Measurements from ENCODE around the gene PLD5.
"Not testable (repeated sequence)": the region's sequence is repeated elsewhere in the genome, so short reads cannot be mapped to it uniquely, and the experiment has no call there.

PLD5 gene

DNA sequence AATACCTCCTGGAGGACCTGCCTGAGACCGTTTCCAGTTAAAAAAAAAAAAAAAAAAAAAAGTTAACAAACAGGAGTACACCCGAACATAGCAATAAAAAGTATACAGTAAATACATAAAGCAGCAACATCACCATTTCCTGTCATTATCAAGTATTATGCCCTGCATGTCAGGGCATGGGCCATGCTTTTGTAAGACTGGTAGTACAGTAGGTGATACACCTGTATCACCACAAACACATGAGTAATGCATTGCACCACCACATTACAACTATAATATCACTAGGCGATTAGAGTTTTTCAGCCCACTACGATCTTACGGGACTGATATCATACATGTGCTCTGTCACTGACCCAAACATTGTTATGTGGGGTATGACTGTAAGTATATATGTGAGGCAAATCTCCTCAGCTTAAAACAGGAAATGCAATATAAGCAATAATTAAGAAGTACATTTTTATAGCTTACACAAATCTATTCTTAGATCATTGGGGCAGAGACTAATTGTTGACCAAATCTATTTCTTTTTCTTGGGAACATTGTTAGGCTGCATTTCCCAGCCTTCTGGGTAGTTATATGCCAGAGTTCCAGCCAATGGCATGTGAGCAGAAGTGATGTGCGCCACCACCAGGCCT, 98.1 kb downstream of the PLD5 start:
- DNase-seq (ENCODE audit: low spot score): no peak

DNA sequence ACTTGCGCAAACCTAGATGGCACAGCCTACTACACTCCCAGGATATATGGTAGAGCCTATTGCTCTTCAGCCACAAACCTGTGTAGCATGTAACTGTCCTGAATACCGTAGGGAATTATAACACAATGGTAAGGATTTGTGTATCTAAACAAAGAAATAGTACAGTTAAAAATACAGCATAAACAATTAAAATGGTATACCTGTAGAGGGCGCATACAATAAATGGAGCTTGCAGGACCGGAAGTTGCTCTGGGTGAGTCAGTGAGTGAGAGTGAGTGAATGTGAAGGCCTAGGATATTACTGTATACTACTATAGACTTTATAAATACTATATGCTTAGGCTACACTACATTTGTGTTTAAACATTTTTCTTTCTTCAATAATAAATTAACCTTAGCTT, 99.3 kb downstream of the PLD5 start:
- no peak for DNase-seq (ENCODE audit: low spot score)

DNA sequence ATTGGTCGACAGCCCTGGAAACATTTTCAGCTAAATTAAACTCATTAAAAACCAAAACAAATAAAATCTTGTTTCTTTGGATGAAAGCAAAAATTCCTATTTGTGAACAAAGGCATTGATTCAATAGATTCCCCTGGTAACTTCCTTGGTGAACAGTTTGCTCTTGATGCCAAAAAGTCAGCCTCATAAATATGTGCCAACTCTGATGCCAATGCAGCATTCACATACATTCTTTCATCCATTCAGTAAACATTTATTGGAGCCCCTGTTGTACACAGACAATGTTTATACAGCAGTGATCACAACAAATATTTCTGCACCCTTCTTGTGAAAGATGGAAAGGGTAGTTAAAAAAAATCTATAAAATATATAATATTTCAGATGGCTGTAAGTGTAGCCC, 107.8 kb downstream of the PLD5 start:
- DNase-seq (ENCODE audit: low spot score): no peak

DNA sequence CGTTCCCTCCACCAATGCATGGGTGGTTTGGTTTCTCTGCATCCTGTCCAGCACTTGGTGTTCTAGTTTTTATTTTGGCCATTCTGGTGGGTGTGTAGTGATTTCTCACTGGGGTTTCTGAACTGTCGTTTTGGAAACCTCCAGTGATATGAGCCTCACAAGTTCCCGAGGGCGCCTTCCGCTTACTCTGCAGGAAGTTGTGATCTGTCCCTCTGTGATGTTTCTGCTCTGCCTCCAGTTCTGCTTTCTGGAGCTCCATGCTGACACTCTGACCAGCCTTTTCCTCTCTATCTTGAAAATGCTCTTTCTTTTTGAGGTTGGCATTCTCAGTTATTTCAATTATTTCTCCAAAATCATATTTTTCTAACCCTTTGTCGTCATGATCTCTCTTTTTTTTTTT, 111.6 kb downstream of the PLD5 start:
- DNase-seq (ENCODE audit: low spot score): no peak

DNA sequence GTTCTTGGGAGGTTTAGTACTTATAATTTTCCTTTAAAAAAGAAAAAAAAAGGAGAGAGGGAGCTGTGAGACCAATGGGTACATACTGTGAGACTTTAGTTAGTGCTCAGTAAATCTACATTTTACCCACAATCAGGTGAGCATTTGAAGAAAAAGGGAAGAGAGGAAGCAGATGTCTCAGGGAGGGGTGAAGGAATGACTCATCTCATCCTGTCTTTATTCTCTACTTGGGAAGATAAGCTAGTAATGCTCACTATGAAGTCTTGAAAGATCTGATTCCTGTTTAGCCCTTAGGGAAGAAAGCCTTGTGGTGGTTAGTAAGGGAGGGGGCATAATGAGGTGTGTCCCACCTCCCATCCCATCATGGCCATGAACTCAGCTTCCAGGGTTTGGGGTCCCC, 112.6 kb downstream of the PLD5 start:
- DNase-seq (ENCODE audit: low spot score): no peak

DNA sequence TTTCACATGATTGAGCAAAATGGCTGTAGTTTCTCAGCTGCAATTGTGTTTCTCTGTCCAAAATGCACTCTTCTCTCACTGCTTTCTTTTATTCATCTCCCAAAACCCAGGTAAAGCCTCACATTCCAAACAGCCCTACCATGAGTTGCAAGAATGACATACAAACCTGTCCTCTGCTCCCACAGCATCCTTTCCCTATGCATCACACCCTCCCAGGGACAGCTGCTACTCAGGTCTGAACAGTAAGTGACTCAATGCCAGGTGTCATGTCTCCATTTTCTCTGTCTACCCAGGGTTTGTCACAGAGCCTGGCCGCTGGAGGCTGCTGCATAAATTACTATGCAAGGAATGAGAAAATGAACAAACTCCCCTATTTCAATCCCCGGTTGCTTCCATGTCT, 118.5 kb downstream of the PLD5 start:
- no peak for DNase-seq (ENCODE audit: low spot score)

DNA sequence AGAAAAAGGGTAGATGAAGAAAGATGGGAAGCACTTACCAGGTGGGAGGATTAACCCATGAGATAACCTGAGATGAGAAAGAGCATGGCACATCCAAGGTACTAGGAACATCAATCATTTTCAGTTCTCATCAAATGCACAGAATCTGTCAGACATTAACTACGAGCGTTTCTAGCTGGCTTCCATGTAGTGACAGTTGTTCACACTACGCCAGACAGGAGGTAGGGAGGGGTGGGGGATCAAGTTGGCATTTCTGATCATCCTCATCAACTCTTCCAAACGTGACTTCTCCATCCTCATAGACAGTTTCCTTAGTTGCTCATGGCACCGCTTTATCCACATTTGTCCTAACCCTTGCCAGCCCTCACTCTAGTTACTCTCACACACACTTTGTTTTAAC, 120.2 kb downstream of the PLD5 start:
- no peak for DNase-seq (ENCODE audit: low spot score)

DNA sequence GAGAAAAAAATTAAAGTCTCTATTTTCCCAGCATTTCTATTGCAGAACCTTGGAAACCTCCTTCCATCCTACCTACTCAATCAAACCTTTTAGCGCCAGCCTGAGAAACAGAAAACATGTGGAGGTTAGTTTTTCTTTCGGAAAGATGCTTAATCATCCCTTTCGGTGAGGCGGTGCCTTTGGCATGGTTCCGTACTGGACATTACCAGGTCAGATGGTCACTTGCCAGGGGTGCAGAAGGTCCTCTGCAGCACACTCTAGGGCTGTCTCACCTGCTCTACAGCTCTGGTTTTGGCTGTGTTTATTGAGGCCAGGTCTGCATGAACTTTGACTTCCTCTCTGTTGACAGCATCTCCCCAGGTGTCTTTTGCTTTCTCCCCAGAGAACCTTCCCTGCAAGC, 121.5 kb downstream of the PLD5 start:
- DNase-seq (ENCODE audit: low spot score): no peak

DNA sequence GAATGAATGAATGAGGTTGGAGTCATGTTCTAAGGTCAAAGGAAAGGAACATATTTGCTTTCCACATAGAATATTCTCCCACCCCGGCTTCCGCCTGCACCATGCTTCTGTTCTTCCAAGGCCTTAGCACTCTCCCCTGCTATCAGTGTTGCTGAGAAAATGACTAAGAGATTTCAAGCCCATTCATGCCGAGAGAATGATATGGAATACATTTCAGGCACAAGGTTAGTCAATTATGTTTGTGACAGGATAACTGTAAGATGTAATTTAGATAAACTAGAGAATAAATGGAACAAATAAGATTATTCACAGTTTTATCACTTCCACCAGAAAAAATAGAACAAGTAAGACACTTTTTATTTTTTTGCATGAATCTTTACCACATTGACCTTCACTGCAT, 122.6 kb downstream of the PLD5 start:
- DNase-seq (ENCODE audit: low spot score): no peak

DNA sequence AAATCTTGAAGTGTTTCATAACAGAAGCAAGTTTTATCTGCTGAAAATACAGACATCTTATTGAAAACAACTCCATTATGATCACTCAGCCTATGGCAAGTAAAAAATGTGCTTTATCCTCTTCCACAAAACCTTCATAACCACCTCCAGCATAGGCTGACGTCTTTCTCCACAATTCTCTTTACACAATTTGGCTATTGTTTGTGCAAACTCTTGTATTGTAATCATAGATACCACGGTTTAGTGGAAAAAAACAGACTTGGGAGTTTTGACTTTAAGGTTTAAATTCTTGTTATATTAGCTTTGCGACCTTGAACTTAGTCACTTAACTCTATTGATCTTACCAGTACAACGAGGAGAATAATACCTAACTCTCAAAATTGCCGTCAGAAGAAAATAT, 126.1 kb downstream of the PLD5 start:
- no peak for DNase-seq (ENCODE audit: low spot score)

DNA sequence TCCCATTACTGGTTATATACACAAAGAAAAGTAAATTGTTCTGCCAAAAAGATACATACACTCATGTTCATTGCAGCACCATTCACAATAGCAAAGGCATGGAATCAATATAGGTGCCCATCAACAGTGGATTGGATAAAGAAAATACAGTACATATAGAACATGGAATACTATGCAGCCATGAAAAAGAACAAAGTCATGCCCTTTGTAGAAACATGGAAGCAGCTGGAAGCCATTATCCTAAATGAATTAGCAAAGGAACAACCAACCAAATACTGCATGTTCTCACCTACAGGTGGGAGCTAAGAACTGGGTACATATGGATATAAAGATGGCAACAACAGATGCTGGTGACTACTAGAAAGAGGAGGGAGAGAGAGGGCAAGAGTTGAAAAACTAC, 132.6 kb downstream of the PLD5 start:
- no peak for DNase-seq (ENCODE audit: low spot score)

DNA sequence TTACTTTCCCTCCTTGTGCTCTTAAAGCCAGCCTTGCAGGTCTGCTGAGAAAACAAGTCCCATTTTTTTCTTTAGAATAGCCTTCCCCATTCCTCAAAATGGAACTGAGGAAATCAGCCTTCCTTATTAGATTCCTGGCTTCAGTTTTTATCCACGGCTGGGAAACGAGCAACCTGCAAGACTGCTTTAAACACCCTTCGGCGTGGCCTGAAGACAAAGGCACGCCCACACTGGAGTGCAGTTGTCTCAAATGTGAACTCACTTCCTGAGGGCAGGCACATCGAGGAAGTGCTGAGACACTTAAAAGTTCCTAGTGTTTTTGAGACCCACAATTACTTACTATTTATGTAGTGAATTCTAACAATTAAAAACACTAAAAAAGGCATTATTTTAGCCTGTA, 148.4 kb downstream of the PLD5 start:
- DNase-seq (ENCODE audit: low spot score): not testable (repeated sequence)

DNA sequence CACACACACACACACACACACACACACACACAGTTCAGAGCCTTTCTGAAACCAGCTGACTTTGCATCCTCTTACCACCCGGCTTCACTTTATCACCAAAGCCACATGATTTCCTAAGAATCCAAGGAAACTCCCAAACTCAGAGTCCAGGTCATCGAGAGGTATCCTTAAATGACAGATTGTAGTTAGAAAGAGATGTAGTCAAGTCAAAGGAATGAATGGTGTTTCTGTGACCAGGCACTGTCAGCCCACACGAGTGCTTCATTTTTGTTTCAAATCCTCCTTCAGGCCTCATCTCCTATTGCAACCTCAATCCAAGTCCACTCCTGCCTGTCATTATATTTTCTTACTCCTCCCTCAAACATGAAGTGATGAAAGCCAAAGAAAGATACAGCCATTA, 174.1 kb downstream of the PLD5 start:
- DNase-seq (ENCODE audit: low spot score): not testable (repeated sequence)

DNA sequence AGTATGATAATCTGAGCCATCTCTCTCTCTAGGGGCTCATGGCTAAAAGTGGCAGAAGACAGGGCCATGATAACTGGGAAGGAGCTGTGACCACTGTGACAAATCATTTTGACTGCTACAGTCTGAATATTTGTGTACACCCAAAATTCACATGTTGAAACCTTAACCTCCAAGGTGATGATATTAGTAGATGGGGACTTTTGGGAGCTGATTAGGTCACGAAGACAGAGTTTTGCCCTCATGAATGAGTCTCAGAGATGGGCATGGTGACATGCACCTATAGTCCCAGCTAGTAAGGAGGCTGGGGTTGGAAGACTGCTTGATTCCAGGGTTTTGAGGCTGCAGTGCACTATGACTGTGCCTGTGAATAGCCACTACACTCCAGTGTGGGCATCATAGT, 174.9 kb downstream of the PLD5 start:
- DNase-seq (ENCODE audit: low spot score): no peak

DNA sequence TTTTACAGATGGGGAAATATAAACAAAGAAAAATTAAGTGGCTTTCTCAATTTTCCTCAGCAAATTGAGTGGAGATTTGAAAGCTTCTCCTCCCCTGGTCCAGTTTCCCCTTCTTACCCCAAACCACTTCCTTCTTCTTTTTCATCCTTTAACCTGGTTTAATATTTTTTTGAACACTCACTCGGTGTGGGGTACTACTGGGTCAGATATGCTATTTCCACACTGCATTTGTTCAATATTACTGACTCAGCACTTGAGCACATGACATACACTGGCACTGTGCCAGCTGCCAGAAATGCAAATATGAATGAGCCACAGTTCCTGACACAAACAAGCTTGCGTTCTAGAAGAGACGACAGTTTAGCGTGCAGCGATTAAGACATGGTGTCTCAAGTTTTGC, 193.6 kb downstream of the PLD5 start:
- DNase-seq (ENCODE audit: low spot score): not testable (repeated sequence)

DNA sequence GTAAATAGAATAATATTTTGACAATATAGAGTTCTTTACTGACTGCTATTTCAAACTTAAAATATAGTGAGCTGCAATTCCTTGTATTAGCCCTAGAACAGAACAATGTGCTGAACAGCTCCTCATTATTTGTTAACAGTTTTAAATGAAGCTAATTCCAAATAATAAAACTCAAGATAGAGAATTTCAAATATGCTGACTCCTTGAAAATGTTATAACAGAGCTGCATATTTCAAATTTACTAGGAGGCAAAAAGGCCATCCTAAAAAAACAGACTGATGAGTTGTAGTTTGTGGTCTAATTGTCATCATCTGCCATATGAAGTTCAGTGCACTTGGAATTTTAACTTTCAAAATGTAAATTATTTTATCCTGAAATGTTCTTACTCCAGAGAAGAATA, 197.1 kb downstream of the PLD5 start:
- DNase-seq (ENCODE audit: low spot score): not testable (repeated sequence)

DNA sequence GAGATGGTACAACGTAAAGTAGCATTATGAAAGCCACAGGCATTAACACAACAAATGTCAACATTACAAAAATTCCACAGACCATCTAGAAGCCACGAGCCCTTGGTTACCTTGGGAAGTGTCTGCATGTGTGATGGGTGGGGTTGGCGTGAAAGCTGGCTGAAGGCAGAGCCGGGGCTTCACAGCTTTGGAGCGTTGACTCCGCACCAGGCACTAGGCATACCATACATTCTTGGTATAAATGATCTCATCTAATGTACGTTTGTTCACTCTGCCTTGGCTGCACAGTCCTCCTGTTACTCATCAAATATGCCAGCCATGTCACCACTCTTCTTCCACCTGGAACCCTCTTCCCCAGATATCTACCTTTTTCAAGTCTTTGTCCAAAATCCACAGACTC, 202.5 kb downstream of the PLD5 start:
- not testable (repeated sequence) for DNase-seq (ENCODE audit: low spot score)

DNA sequence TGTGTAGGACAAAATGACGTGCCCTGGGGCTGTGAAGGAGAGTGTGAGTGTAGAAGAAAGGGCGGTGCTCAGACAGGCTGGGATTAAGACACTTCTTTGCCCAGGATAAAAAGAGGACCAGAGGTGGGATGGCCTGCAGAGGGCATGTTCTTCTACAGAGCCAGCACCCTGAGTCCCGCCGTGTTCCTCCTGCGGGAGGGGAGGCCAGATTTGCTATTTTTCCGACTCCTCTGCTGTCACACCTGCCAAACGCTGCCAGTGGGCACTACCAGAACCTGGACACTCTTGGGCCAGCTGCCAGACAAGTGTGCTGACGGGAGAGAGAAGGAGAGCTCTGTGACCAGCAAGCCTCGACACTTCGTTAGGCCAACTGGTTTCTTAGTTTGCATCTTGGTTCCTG, 206.4 kb downstream of the PLD5 start:
- DNase-seq (ENCODE audit: low spot score): no peak

DNA sequence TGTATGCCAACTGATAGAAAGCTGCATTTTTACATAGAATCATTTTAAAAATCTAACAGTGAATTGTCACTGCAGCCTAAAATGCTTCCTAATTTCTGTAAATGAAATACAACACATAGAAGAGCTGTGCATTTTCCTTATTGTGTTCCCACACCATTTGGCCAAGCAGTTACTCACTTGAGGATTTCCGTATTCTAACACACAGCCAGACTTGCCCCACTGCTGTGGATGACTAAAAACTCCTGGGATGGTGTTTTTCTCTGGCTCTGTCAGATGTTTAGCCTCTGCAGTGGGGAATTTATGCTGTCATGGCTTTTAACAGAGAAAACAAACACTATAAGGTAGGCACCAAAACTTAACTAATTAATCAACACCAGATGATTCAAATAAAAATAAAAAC, 209.6 kb downstream of the PLD5 start:
- not testable (repeated sequence) for DNase-seq (ENCODE audit: low spot score)

DNA sequence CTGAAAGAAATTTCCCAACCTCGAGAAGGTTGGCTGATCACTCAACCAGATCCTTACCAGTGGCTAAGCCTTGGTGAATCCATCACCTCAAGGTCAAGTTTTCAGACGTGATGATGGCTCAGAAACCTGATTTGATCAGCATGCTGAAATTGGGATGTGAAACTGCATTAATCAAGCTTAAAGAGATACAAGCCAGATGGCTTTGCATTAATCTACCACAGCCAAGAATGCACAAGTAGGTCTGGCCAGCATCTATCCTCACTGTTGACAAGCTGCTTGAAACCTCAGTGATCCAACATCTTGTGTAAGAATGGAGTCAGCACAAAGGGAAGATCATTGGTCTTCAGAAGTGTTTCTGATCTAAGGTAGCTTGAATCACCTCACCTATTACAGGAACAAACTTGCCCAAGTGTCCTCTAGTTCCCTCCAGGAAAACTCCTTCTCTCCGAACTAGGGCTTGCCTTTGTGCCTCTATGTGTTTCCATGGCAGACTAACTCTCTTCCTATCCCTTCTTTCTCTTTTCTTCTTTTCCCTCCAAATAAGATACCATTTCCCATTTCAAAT, 210.3 kb downstream of the PLD5 start:
- peak; percentile 90 for DNase-seq (ENCODE audit: low spot score)

DNA sequence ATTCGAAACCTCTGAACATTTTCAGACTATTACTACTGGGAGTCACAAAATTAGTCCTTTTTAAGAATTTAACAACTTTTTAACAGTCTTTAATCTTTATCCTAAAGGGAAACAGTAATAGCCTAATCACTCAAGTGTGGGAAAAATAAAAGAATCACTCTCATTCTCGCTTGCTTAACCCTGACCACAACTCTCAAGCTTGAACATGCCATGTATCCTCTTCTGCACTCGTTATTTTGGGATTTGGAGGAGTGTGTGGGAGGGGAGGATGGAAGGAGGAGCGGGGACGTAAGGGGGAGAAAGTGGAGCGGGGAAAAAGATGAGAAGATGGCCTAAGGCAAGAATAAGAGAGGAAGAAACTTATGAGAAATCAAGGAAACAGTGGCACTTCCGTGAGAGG, 215.8 kb downstream of the PLD5 start:
- not testable (repeated sequence) for DNase-seq (ENCODE audit: low spot score)

DNA sequence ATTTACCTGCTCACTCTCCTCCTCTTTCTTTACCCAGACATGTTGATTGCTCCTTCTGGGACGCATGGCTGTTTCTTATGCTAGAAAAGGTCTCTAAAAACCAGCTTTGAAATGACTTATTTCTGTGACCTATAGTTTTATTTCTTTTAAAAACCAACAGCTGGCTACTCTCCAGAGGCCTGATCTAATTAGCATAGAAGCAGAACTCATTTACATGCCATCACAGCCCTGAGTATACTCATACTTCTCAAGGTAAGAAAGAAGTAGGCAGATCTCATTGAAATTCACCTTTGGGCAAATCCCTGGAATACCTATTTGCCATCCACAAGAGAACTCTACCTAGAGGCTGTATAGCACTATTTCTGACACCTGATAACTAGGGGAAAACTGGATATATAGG, 230.7 kb downstream of the PLD5 start:
- DNase-seq (ENCODE audit: low spot score): not testable (repeated sequence)

DNA sequence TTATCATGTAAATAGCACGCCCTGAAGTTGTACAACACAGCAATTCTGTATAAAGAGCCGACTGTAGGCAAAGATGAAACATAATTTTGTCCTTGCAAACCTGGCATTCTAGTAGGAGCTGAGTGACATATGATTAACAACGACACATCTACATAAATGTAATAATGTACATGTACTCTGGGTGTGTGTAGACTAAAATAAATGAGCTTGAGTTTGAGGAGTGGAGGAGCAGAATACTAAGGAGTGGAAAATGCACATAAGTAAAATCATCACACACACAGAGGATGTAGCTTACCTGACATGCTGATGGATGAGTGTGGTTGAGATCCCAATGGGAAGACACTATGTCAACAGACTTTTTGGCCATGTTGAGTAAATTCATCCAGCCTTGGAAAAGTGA, 236.4 kb downstream of the PLD5 start:
- DNase-seq (ENCODE audit: low spot score): not testable (repeated sequence)

All from SK-N-DZ (cell line).